ENCODE results near the gene HMGXB4. TPM values are rescaled to one million over a fixed set of nuclear protein-coding genes. Genes with fewer than 3 reads are reported as not detected.

HMGXB4 gene
- total and polyA plus RNA-seq, 2 of the 13 experiments (the other 11 are each of a cell fraction or from before 2014, with no cell fraction given), result 13.9 to 16.3 TPM

DNA sequence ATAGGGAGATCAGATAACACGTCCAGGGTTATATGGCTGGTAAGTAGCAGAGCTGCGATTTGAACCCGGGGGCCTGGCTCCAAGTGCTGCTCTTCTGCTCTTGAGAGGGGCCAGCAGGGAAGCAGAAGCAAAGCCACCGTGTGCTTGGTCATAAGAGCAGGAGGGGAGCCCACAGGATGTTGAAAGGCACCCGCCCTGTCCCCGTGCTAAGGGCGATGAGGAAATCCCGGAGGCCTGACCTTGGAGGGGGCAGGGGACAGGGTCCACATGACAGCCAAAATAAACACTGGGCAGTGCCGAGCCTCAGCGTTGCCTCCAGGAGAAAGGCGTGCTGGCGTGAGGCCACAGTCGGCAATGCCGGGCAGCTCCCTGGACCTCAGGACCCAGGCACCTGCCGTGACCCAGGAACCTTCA is 71.2 kb downstream of the HMGXB4 start (continued):
- TF ChIP-seq SETDB1 (CRISPR knock-in tag; IDR thresholded peaks at IDR 0.05; ENCODE audit: borderline replicate concordance), result no peak
- peak; percentile 91 for TF ChIP-seq ZSCAN21 (CRISPR knock-in tag; IDR thresholded peaks at IDR 0.05; ENCODE audit: borderline replicate concordance)
- no peak for TF ChIP-seq ELF4 (CRISPR knock-in tag; IDR thresholded peaks at IDR 0.05; ENCODE audit: borderline replicate concordance)
- TF ChIP-seq, protein P1, sequence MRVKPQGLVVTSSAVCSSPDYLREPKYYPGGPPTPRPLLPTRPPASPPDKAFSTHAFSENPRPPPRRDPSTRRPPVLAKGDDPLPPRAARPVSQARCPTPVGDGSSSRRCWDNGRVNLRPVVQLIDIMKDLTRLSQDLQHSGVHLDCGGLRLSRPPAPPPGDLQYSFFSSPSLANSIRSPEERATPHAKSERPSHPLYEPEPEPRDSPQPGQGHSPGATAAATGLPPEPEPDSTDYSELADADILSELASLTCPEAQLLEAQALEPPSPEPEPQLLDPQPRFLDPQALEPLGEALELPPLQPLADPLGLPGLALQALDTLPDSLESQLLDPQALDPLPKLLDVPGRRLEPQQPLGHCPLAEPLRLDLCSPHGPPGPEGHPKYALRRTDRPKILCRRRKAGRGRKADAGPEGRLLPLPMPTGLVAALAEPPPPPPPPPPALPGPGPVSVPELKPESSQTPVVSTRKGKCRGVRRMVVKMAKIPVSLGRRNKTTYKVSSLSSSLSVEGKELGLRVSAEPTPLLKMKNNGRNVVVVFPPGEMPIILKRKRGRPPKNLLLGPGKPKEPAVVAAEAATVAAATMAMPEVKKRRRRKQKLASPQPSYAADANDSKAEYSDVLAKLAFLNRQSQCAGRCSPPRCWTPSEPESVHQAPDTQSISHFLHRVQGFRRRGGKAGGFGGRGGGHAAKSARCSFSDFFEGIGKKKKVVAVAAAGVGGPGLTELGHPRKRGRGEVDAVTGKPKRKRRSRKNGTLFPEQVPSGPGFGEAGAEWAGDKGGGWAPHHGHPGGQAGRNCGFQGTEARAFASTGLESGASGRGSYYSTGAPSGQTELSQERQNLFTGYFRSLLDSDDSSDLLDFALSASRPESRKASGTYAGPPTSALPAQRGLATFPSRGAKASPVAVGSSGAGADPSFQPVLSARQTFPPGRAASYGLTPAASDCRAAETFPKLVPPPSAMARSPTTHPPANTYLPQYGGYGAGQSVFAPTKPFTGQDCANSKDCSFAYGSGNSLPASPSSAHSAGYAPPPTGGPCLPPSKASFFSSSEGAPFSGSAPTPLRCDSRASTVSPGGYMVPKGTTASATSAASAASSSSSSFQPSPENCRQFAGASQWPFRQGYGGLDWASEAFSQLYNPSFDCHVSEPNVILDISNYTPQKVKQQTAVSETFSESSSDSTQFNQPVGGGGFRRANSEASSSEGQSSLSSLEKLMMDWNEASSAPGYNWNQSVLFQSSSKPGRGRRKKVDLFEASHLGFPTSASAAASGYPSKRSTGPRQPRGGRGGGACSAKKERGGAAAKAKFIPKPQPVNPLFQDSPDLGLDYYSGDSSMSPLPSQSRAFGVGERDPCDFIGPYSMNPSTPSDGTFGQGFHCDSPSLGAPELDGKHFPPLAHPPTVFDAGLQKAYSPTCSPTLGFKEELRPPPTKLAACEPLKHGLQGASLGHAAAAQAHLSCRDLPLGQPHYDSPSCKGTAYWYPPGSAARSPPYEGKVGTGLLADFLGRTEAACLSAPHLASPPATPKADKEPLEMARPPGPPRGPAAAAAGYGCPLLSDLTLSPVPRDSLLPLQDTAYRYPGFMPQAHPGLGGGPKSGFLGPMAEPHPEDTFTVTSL (CRISPR knock-in tag; IDR thresholded peaks at IDR 0.05; ENCODE audit: borderline replicate concordance), result peak; percentile 83; the same call in 1 of the 2 replicates
- no peak for TF ChIP-seq WIZ (CRISPR knock-in tag; IDR thresholded peaks at IDR 0.05)
- TF ChIP-seq PCBP2 (optimal IDR thresholded peaks at IDR 0.05; ENCODE audit: low read depth, low read length, poor library complexity, severe bottlenecking), result no peak
- TF ChIP-seq, protein P2, sequence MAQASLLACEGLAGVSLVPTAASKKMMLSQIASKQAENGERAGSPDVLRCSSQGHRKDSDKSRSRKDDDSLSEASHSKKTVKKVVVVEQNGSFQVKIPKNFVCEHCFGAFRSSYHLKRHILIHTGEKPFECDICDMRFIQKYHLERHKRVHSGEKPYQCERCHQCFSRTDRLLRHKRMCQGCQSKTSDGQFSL (CRISPR knock-in tag; IDR thresholded peaks at IDR 0.05), result no peak
- peak; percentile 89 for TF ChIP-seq JUN (CRISPR knock-in tag; IDR thresholded peaks at IDR 0.05)
- TF ChIP-seq, protein P3, sequence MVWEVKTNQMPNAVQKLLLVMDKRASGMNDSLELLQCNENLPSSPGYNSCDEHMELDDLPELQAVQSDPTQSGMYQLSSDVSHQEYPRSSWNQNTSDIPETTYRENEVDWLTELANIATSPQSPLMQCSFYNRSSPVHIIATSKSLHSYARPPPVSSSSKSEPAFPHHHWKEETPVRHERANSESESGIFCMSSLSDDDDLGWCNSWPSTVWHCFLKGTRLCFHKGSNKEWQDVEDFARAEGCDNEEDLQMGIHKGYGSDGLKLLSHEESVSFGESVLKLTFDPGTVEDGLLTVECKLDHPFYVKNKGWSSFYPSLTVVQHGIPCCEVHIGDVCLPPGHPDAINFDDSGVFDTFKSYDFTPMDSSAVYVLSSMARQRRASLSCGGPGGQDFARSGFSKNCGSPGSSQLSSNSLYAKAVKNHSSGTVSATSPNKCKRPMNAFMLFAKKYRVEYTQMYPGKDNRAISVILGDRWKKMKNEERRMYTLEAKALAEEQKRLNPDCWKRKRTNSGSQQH (CRISPR knock-in tag; IDR thresholded peaks at IDR 0.05; ENCODE audit: low read depth), result peak; percentile 75; the same call in 1 of the 2 replicates
- TF ChIP-seq, protein P4, sequence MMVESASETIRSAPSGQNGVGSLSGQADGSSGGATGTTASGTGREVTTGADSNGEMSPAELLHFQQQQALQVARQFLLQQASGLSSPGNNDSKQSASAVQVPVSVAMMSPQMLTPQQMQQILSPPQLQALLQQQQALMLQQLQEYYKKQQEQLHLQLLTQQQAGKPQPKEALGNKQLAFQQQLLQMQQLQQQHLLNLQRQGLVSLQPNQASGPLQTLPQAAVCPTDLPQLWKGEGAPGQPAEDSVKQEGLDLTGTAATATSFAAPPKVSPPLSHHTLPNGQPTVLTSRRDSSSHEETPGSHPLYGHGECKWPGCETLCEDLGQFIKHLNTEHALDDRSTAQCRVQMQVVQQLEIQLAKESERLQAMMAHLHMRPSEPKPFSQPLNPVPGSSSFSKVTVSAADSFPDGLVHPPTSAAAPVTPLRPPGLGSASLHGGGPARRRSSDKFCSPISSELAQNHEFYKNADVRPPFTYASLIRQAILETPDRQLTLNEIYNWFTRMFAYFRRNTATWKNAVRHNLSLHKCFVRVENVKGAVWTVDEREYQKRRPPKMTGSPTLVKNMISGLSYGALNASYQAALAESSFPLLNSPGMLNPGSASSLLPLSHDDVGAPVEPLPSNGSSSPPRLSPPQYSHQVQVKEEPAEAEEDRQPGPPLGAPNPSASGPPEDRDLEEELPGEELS (CRISPR knock-in tag; IDR thresholded peaks at IDR 0.05), result peak; percentile 87
- TF ChIP-seq, protein P5, sequence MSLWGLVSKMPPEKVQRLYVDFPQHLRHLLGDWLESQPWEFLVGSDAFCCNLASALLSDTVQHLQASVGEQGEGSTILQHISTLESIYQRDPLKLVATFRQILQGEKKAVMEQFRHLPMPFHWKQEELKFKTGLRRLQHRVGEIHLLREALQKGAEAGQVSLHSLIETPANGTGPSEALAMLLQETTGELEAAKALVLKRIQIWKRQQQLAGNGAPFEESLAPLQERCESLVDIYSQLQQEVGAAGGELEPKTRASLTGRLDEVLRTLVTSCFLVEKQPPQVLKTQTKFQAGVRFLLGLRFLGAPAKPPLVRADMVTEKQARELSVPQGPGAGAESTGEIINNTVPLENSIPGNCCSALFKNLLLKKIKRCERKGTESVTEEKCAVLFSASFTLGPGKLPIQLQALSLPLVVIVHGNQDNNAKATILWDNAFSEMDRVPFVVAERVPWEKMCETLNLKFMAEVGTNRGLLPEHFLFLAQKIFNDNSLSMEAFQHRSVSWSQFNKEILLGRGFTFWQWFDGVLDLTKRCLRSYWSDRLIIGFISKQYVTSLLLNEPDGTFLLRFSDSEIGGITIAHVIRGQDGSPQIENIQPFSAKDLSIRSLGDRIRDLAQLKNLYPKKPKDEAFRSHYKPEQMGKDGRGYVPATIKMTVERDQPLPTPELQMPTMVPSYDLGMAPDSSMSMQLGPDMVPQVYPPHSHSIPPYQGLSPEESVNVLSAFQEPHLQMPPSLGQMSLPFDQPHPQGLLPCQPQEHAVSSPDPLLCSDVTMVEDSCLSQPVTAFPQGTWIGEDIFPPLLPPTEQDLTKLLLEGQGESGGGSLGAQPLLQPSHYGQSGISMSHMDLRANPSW (CRISPR knock-in tag; IDR thresholded peaks at IDR 0.05; ENCODE audit: borderline replicate concordance), result peak; percentile 92
- no peak for TF ChIP-seq MAFG (CRISPR knock-in tag; IDR thresholded peaks at IDR 0.05)
- TF ChIP-seq, protein P6, sequence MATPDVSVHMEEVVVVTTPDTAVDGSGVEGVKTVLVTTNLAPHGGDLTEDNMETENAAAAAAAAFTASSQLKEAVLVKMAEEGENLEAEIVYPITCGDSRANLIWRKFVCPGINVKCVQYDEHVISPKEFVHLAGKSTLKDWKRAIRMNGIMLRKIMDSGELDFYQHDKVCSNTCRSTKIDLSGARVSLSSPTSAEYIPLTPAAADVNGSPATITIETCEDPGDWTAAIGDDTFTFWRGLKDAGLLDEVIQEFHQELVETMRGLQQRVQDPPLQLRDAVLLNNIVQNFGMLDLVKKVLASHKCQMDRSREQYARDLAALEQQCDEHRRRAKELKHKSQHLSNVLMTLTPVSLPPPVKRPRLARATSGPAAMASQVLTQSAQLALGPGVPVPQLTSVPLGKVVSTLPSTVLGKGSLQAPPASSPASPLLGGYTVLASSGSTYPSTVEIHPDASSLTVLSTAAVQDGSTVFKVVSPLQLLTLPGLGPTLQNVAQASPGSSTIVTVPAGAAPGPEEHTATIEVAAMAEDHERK (CRISPR knock-in tag; IDR thresholded peaks at IDR 0.05; ENCODE audit: low read depth), result peak; percentile 54; the same call in 1 of the 2 replicates
- peak; percentile 60 to 96; a peak in 2 of 4 replicates for TF ChIP-seq KLF16 (CRISPR knock-in tag; IDR thresholded peaks at IDR 0.05)

Measured in HepG2 (cell line).